Right lobe of liver (tissue), 6 donors: Measurements from ENCODE around the gene ZNF75A. TPM values are rescaled to one million over a fixed set of nuclear protein-coding genes. Genes with fewer than 3 reads are reported as not detected.

Experiments used
- ATAC-seq, 4 donors: fragments of 200-7000 bp; cut with Tn5 transposase; one replicate each; pipeline ENCODE4 v1.9.1; 2020; ENCODE audit warnings: mild to moderate bottlenecking in 4 of 4, moderate library complexity in 4 of 4
- DNase-seq, 3 donors: peaks; one replicate each; pipeline ENCODE4 v3.0.0-alpha.2; 2020
- H3K27ac ChIP-seq, 3 donors: fragments of 200-600 bp; one replicate each; pipeline ENCODE4 v1.8.0; 2022
- H3K27me3 ChIP-seq, 2 donors: fragments of 200-600 bp; one replicate each; pipeline ENCODE4 v1.8.0; 2022
- H3K36me3 ChIP-seq, 4 donors: fragments of 200-600 bp; sonication (generic) in 1 of 4; one replicate each; pipeline versions ENCODE4 v1.5.1 to v1.8.0; 2017 to 2022; ENCODE audit warnings: control low read depth in 1 of 4
- H3K4me1 ChIP-seq, 4 donors: fragments of 200-600 bp; sonication (generic) in 1 of 4; one replicate each; pipeline versions ENCODE4 v1.5.1 to v1.8.0; 2017 to 2022; ENCODE audit warnings: control low read depth in 1 of 4
- H3K4me3 ChIP-seq, 3 donors: fragments of 200-600 bp; one replicate each; pipeline ENCODE4 v1.8.0; 2022
- H3K9me3 ChIP-seq, 4 donors: fragments of 200-600 bp; sonication (generic) in 1 of 4; one replicate each; pipeline versions ENCODE4 v1.5.1 to v1.8.0; 2017 to 2022; ENCODE audit warnings: control low read depth in 1 of 4
- CTCF ChIP-seq, 4 donors: fragments of 200-600 bp in 3 of 4; fragments of 450-650 bp in 1 of 4; IDR thresholded peaks; one replicate each; pipeline versions ENCODE4 v1.5.1 to v1.8.0; 2016 to 2022; ENCODE audit warnings: antibody characterized with exemption in 4 of 4, mild to moderate bottlenecking in 2 of 4
- POLR2A ChIP-seq: fragments of 450-650 bp; IDR thresholded peaks from one replicate; pipeline ENCODE4 v1.6.1; 2017; ENCODE audit warnings: antibody characterized with exemption, mild to moderate bottlenecking
- WGBS: methylation state at CpG from one replicate; pipeline ENCODE4 v1.1.6; 2018; ENCODE audit warnings: low coverage, low lambda C conversion rate; ENCODE audit not compliant: insufficient coverage; ENCODE audit errors: missing lambda C conversion rate; 5-methylcytosine and 5-hydroxymethylcytosine counted together
- intact Hi-C, 2 donors: fragments of 100-400 bp; cut with DNase I; formaldehyde crosslinking; loops; one replicate each; pipeline versions ENCODE4 v1.11.2 to v1.14.1; 2022
- total RNA-seq, 6 experiments: library from RNA; depleted of rRNA in 2 of 6; stranded (reverse); fragments of >200 nt in 2 of 6; fragmentation: NEBNext Ultra II Directional in 3 of 6; extraction: Animal tissue kit (Norgen Biotek cat#: 25700) in 3 of 6; gene quantifications; one replicate each; pipeline versions ENCODE4 v1.1.0 to v1.2.4, GENCODE V29; 2016 to 2023
- donor health status: DM: no; HTN: yes; CAD: no.
- donor health status: DM: no; HTN: no; CAD: no.
- donor health status: DM: no; HTN: no; CAD: no.
- donor health status: DM: no; HTN: yes; CAD: no.
- donor health status: DM: no; HTN: yes; CAD: no.

Gene ZNF75A
- total RNA-seq, 6 experiments from 2014 or later: 7.5 to 11.5 (median 10.5) TPM

- DNase-seq (no peak), ATAC-seq (no peak)
- Histone ChIP-seq H3K27ac (no peak overlapping the region), H3K4me3 (no peak overlapping the region), H3K36me3 (no peaks in the 10 kb centered on the region), H3K9me3 (no peaks in the 10 kb centered on the region), H3K4me1 (no peaks in the 10 kb centered on the region), H3K27me3 (no peaks in the 10 kb centered on the region)
- intact Hi-C loops: no loop called here
- 56% methylated on average over 6 of the region's 10 CpGs for WGBS
- TF ChIP-seq CTCF (IDR thresholded peaks at IDR 0.05) (no peak), POLR2A (no peak)
Observed at GRCh38 chr16:3347586-3347985, 42.3 kb downstream of the ZNF75A start.

GRCh38 chr16:3348547-3349167 is 43.4 kb downstream of the ZNF75A start:
- no peak overlapping the region for H3K4me3 ChIP-seq
- H3K9me3 ChIP-seq: no peaks in the 10 kb centered on the region
- DNase-seq: no peak
- no peak for TF ChIP-seq CTCF (IDR thresholded peaks at IDR 0.05)
- TF ChIP-seq POLR2A: no peak
- no peaks in the 10 kb centered on the region for H3K27me3 ChIP-seq
- ATAC-seq: no peak
- intact Hi-C loops: no loop called here
- H3K4me1 ChIP-seq: no peaks in the 10 kb centered on the region
- no peak overlapping the region for H3K27ac ChIP-seq
- 53% methylated on average over 4 of the region's 4 CpGs for WGBS
- H3K36me3 ChIP-seq: no peaks in the 10 kb centered on the region

- no peaks in the 10 kb centered on the region for H3K36me3 ChIP-seq
- WGBS: 57% methylated on average over 9 of the region's 13 CpGs
- H3K4me1 ChIP-seq: no peaks in the 10 kb centered on the region
- intact Hi-C loops: no loop called here
- TF ChIP-seq POLR2A (no peak), CTCF (IDR thresholded peaks at IDR 0.05) (no peak)
- no peak overlapping the region for H3K4me3 ChIP-seq
- H3K27ac ChIP-seq: no peak overlapping the region
- no peaks in the 10 kb centered on the region for H3K9me3 ChIP-seq
- H3K27me3 ChIP-seq: no peaks in the 10 kb centered on the region
- ATAC-seq (no peak), DNase-seq (no peak)
Observed at GRCh38 chr16:3349175-3349574, 43.9 kb downstream of the ZNF75A start.

GRCh38 chr16:3355589-3355988 is 50.3 kb downstream of the ZNF75A start, which contains the start of gene OR2C1:
Gene OR2C1 (plus strand): TSS chr16:3355889. CDS start chr16:3355941, 52 bp downstream.
- no peak within 1 kb of the TSS for H3K4me3 ChIP-seq
- H3K27ac ChIP-seq: no peak within 1 kb of the TSS
- H3K36me3 ChIP-seq: no peaks in the 10 kb centered on the region
- DNase-seq (no peak), ATAC-seq (no peak)
- 79% methylated on average over 2 of the region's 3 CpGs for WGBS
- intact Hi-C loops: no loop called here
- no peaks in the 10 kb centered on the region for H3K27me3 ChIP-seq
- no peak for TF ChIP-seq POLR2A
- no peak for TF ChIP-seq CTCF (IDR thresholded peaks at IDR 0.05)
- no peaks in the 10 kb centered on the region for H3K4me1 ChIP-seq
- H3K9me3 ChIP-seq: no peaks in the 10 kb centered on the region
